ENCODE data around the gene ZC3H8. TPM values are rescaled to one million over a fixed set of nuclear protein-coding genes. Genes with fewer than 3 reads are reported as not detected.
A peak's percentile ranks its signal among the peaks of the same experiment; 100 is the strongest.

The ZC3H8 gene
- total RNA-seq, 1 donor from 2014 or later = 6.1 TPM

GRCh38 chr2:112184121-112184520, 70.7 kb downstream of the ZC3H8 start:
- H3K4me3 Mint-ChIP-seq (ENCODE audit: unreplicated experiment) = no peak overlapping the region
- H3K27me3 Mint-ChIP-seq (ENCODE audit: unreplicated experiment) = peaks cover 4% of the 10 kb centered on the region
- no peak for DNase-seq (ENCODE audit: low spot score)
- no peak for TF ChIP-seq CTCF (IDR thresholded peaks at IDR 0.05; ENCODE audit: unreplicated experiment)
- H3K9me3 Mint-ChIP-seq (ENCODE audit: unreplicated experiment) = no peaks in the 10 kb centered on the region
- peaks cover 9% of the 10 kb centered on the region for H3K36me3 Mint-ChIP-seq (ENCODE audit: low read depth, unreplicated experiment)
- H3K27ac Mint-ChIP-seq (ENCODE audit: unreplicated experiment) = no peak overlapping the region
- peaks cover 17% of the 10 kb centered on the region for H3K4me1 Mint-ChIP-seq (ENCODE audit: unreplicated experiment)

- Mint-ChIP-seq H3K9me3 (ENCODE audit: unreplicated experiment) (no peaks in the 10 kb centered on the region), H3K4me3 (ENCODE audit: unreplicated experiment) (no peak overlapping the region), H3K36me3 (ENCODE audit: low read depth, unreplicated experiment) (peaks cover 9% of the 10 kb centered on the region), H3K27me3 (ENCODE audit: unreplicated experiment) (peaks cover 6% of the 10 kb centered on the region), H3K4me1 (ENCODE audit: unreplicated experiment) (peaks cover 17% of the 10 kb centered on the region), H3K27ac (ENCODE audit: unreplicated experiment) (no peak overlapping the region)
- no peak for TF ChIP-seq CTCF (IDR thresholded peaks at IDR 0.05; ENCODE audit: unreplicated experiment)
- no peak for DNase-seq (ENCODE audit: low spot score)
Observed at GRCh38 chr2:112183327-112184025, 71.4 kb downstream of the ZC3H8 start.

- Mint-ChIP-seq H3K9me3 (ENCODE audit: unreplicated experiment) (no peaks in the 10 kb centered on the region), H3K4me1 (ENCODE audit: unreplicated experiment) (peaks cover 9% of the 10 kb centered on the region), H3K4me3 (ENCODE audit: unreplicated experiment) (no peak overlapping the region), H3K27ac (ENCODE audit: unreplicated experiment) (no peak overlapping the region), H3K27me3 (ENCODE audit: unreplicated experiment) (peaks cover 6% of the 10 kb centered on the region), H3K36me3 (ENCODE audit: low read depth, unreplicated experiment) (peaks cover 3% of the 10 kb centered on the region)
- no peak for TF ChIP-seq CTCF (IDR thresholded peaks at IDR 0.05; ENCODE audit: unreplicated experiment)
- no peak for DNase-seq (ENCODE audit: low spot score)
Observed at GRCh38 chr2:112182581-112183034, 72.2 kb downstream of the ZC3H8 start.

GRCh38 chr2:112181571-112182290, 73.1 kb downstream of the ZC3H8 start:
- TF ChIP-seq CTCF (IDR thresholded peaks at IDR 0.05; ENCODE audit: unreplicated experiment) = no peak
- Mint-ChIP-seq H3K36me3 (ENCODE audit: low read depth, unreplicated experiment) (no peaks in the 10 kb centered on the region), H3K9me3 (ENCODE audit: unreplicated experiment) (no peaks in the 10 kb centered on the region), H3K4me1 (ENCODE audit: unreplicated experiment) (peaks cover 9% of the 10 kb centered on the region), H3K4me3 (ENCODE audit: unreplicated experiment) (no peak overlapping the region), H3K27ac (ENCODE audit: unreplicated experiment) (no peak overlapping the region), H3K27me3 (ENCODE audit: unreplicated experiment) (peaks cover 8% of the 10 kb centered on the region)
- peak; percentile 23 for DNase-seq (ENCODE audit: low spot score)

Measured in endothelial cell (in vitro differentiated cells).